MM.1S (cell line): ENCODE data around the gene CCL17.

Experiments used
- DNase-seq: peaks from one replicate; pipeline ENCODE4 v3.0.0-alpha.2; 2015
- H2AFZ ChIP-seq: fragments of 300-600 bp; sonication (generic); 2 replicates; pipeline ENCODE4 v1.6.0; 2016; ENCODE audit warnings: antibody characterized with exemption, low read length
- H3F3A ChIP-seq: fragments of 300-600 bp; sonication (generic); 2 replicates; pipeline ENCODE4 v1.6.1; 2016; ENCODE audit warnings: mild to moderate bottlenecking, antibody characterized with exemption, low read length, moderate library complexity, mixed read lengths; ENCODE audit not compliant: insufficient read depth
- H3K27ac ChIP-seq: fragments of 300-600 bp; sonication (generic); 2 replicates; pipeline ENCODE4 v1.5.1; 2016; ENCODE audit warnings: mild to moderate bottlenecking, low read length
- H3K27me3 ChIP-seq: fragments of 300-600 bp; sonication (generic); replicated peaks from 2 replicates; pipeline ENCODE4 v1.6.0; 2016; ENCODE audit warnings: low read length; ENCODE audit not compliant: insufficient read depth
- H3K36me3 ChIP-seq: fragments of 300-600 bp; sonication (generic); replicated peaks from 2 replicates; pipeline ENCODE4 v1.6.1; 2016; ENCODE audit warnings: mild to moderate bottlenecking, low read length, mixed read lengths; ENCODE audit not compliant: insufficient read depth
- H3K4me1 ChIP-seq: fragments of 300-600 bp; sonication (generic); 2 replicates; pipeline ENCODE4 v1.6.1; 2016; ENCODE audit warnings: low read length, mixed read lengths
- H3K4me2 ChIP-seq: fragments of 300-600 bp; sonication (generic); 2 replicates; pipeline ENCODE4 v1.6.0; 2016; ENCODE audit warnings: low read depth, low read length
- H3K4me3 ChIP-seq: fragments of 300-600 bp; sonication (generic); 2 replicates; pipeline ENCODE4 v1.5.1; 2016; ENCODE audit warnings: low read length, mixed read lengths
- H3K79me2 ChIP-seq: fragments of 300-600 bp; sonication (generic); 2 replicates; pipeline ENCODE4 v1.6.1; 2016; ENCODE audit warnings: mixed run types, low read length, mixed read lengths
- H3K9ac ChIP-seq: fragments of 300-600 bp; sonication (generic); 2 replicates; pipeline ENCODE4 v1.6.1; 2016; ENCODE audit warnings: low read length, mixed read lengths
- H3K9me2 ChIP-seq: fragments of 300-600 bp; sonication (generic); replicated peaks from 2 replicates; pipeline ENCODE4 v1.6.1; 2016; ENCODE audit warnings: mild to moderate bottlenecking, low read length, mixed read lengths; ENCODE audit not compliant: insufficient read depth
- H3K9me3 ChIP-seq: fragments of 300-600 bp; sonication (generic); replicated peaks from 2 replicates; pipeline ENCODE4 v1.6.1; 2016; ENCODE audit warnings: mild to moderate bottlenecking, low read length, mixed read lengths; ENCODE audit not compliant: insufficient read depth
- H4K20me1 ChIP-seq: fragments of 300-600 bp; sonication (generic); 2 replicates; pipeline ENCODE4 v1.6.1; 2016; ENCODE audit warnings: mild to moderate bottlenecking, low read length, moderate library complexity, mixed read lengths; ENCODE audit not compliant: insufficient read depth
- CTCF ChIP-seq: fragments of 300-600 bp; sonication (generic); IDR thresholded peaks from 2 replicates; pipeline ENCODE4 v1.5.1; 2016; ENCODE audit warnings: antibody characterized with exemption, low read length, mixed read lengths
- EZH2 ChIP-seq: fragments of 300-600 bp; sonication (generic); optimal IDR thresholded peaks from 2 replicates; pipeline ENCODE3; 2017; ENCODE audit warnings: low read depth, mild to moderate bottlenecking, antibody characterized with exemption, low read length, mixed read lengths
- EZH2phosphoT487 ChIP-seq: fragments of 300-600 bp; sonication (generic); IDR thresholded peaks from 2 replicates; pipeline ENCODE4 v1.6.1; 2018; ENCODE audit warnings: antibody characterized with exemption, low read length

CCL17 gene

GRCh38 chr16:57357330-57358085 is 47.1 kb upstream of the CCL17 start:
- H4K20me1 ChIP-seq: no peaks in the 10 kb centered on the region
- H3K4me2 ChIP-seq: no peak overlapping the region
- H3K9ac ChIP-seq: no peak overlapping the region
- no peak for DNase-seq
- H3K27ac ChIP-seq: no peak overlapping the region
- H3K79me2 ChIP-seq: no peaks in the 10 kb centered on the region
- H3K36me3 ChIP-seq: no peaks in the 10 kb centered on the region
- H3K9me3 ChIP-seq: no peaks in the 10 kb centered on the region
- TF ChIP-seq CTCF: no peak
- no peak overlapping the region for H3K4me3 ChIP-seq
- no peak overlapping the region for H2AFZ ChIP-seq
- no peaks in the 10 kb centered on the region for H3K27me3 ChIP-seq
- no peaks in the 10 kb centered on the region for H3K4me1 ChIP-seq
- no peaks in the 10 kb centered on the region for H3K9me2 ChIP-seq
- no peaks in the 10 kb centered on the region for H3F3A ChIP-seq

GRCh38 chr16:57358086-57358420 is 46.5 kb upstream of the CCL17 start:
- H3K27ac ChIP-seq: no peak overlapping the region
- no peaks in the 10 kb centered on the region for H3K9me2 ChIP-seq
- H3K4me2 ChIP-seq: no peak overlapping the region
- H3K9ac ChIP-seq: no peak overlapping the region
- no peaks in the 10 kb centered on the region for H4K20me1 ChIP-seq
- H3K27me3 ChIP-seq: no peaks in the 10 kb centered on the region
- no peaks in the 10 kb centered on the region for H3F3A ChIP-seq
- TF ChIP-seq CTCF: no peak
- no peak for TF ChIP-seq EZH2
- no peak for TF ChIP-seq EZH2phosphoT487
- H2AFZ ChIP-seq: no peak overlapping the region
- no peak overlapping the region for H3K4me3 ChIP-seq
- H3K79me2 ChIP-seq: no peaks in the 10 kb centered on the region
- no peaks in the 10 kb centered on the region for H3K9me3 ChIP-seq
- no peaks in the 10 kb centered on the region for H3K4me1 ChIP-seq
- H3K36me3 ChIP-seq: no peaks in the 10 kb centered on the region
- DNase-seq: no peak

- DNase-seq: no peak
- H4K20me1 ChIP-seq: no peaks in the 10 kb centered on the region
- H2AFZ ChIP-seq: no peak within 1 kb of the TSS
Measured at GRCh38 chr16:57358527-57359095, 46.0 kb upstream of the CCL17 start, which contains the start of gene CCL22. CCL22 (plus strand) TSS chr16:57358783; CDS start chr16:57358817, 34 bp downstream.

More at GRCh38 chr16:57358527-57359095, 46.0 kb upstream of the CCL17 start, which contains the start of gene CCL22:
- no peaks in the 10 kb centered on the region for H3K36me3 ChIP-seq
- H3K27ac ChIP-seq: no peak within 1 kb of the TSS
- H3K9ac ChIP-seq: no peak within 1 kb of the TSS
- no peaks in the 10 kb centered on the region for H3K4me1 ChIP-seq
- no peaks in the 10 kb centered on the region for H3K9me2 ChIP-seq
- no peak within 1 kb of the TSS for H3K4me3 ChIP-seq
- no peak within 1 kb of the TSS for H3K4me2 ChIP-seq
- no peaks in the 10 kb centered on the region for H3K27me3 ChIP-seq
- no peaks in the 10 kb centered on the region for H3K9me3 ChIP-seq
- no peak for TF ChIP-seq CTCF
- TF ChIP-seq EZH2phosphoT487: no peak
- TF ChIP-seq EZH2: no peak
- no peaks in the 10 kb centered on the region for H3F3A ChIP-seq
- no peaks in the 10 kb centered on the region for H3K79me2 ChIP-seq
